IMR-90 (cell line): ENCODE results near the gene LCA5L.

Source experiments
- BHLHE40 ChIP-seq: fragments of 150-350 bp; IDR thresholded peaks from 2 replicates; pipeline ENCODE4 v1.6.1; 2016; ENCODE audit warnings: mild to moderate bottlenecking, low read depth, low read length
- CEBPB ChIP-seq: IDR thresholded peaks from 2 replicates; pipeline ENCODE4 v1.6.1; 2012; ENCODE audit warnings: low read depth, low read length, improper control_type of control experiment
- CHD1 ChIP-seq: IDR thresholded peaks from 2 replicates; pipeline ENCODE4 v1.6.1; 2012; ENCODE audit warnings: low read depth, low read length, improper control_type of control experiment
- ELK1 ChIP-seq: fragments of 150-350 bp; IDR thresholded peaks from 2 replicates; pipeline ENCODE4 v1.6.1; 2016; ENCODE audit warnings: low read depth, mild to moderate bottlenecking, low read length, moderate library complexity, borderline replicate concordance
- MXI1 ChIP-seq: IDR thresholded peaks from 2 replicates; pipeline ENCODE4 v1.6.1; 2012; ENCODE audit warnings: low read depth, mild to moderate bottlenecking, low read length, moderate library complexity, borderline replicate concordance
- POLR2A ChIP-seq: IDR thresholded peaks from 2 replicates; pipeline ENCODE4 v1.6.1; 2012; ENCODE audit warnings: mild to moderate bottlenecking, low read depth, low read length
- RAD21 ChIP-seq: IDR thresholded peaks from 2 replicates; pipeline ENCODE4 v1.6.1; 2012; ENCODE audit warnings: low read length, improper control_type of control experiment
- RFX5 ChIP-seq: IDR thresholded peaks from 2 replicates; pipeline ENCODE4 v1.8.0; 2012; ENCODE audit warnings: low read depth, mild to moderate bottlenecking, low read length, moderate library complexity
- SMC3 ChIP-seq: fragments of 150-350 bp; IDR thresholded peaks from 2 replicates; pipeline ENCODE4 v1.6.1; 2016; ENCODE audit warnings: low read depth, mild to moderate bottlenecking, antibody characterized with exemption, low read length, moderate library complexity
- TF ChIP-seq, protein P1 (sequence below): conservative IDR thresholded peaks from 2 replicates; pipeline ENCODE4 v1.5.1; 2012; ENCODE audit warnings: mild to moderate bottlenecking, low read depth, low read length, improper control_type of control experiment
- TF ChIP-seq, protein P2 (sequence below): fragments of 150-350 bp; IDR thresholded peaks from 2 replicates; pipeline ENCODE4 v1.6.1; 2017; ENCODE audit warnings: mild to moderate bottlenecking, antibody characterized with exemption, low read length, low read depth

DNA sequence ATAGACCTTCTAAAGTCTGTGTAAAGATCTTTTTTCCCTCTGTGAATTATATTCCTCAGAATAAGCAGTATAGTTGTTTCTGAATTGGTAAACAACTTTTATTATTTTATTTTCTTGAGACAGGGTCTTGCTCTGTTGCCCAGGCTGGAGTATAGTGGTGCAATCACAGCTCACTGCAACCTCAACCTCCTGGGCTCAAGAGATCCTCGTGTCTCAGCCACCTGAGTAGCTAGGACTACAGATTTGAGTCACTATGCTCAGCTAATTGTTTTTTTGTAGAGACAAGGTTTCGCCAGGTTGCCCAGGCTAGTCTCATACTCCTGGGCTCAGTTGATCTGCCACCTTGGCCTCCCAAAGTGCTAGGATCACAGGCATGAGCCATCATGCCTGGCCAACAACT lies 70.1 kb downstream of the LCA5L start:
- TF ChIP-seq POLR2A (no peak), CEBPB (no peak), RAD21 (no peak), SMC3 (no peak), MXI1 (no peak), RFX5 (no peak), ELK1 (no peak), CHD1 (no peak), BHLHE40 (no peak)
- TF ChIP-seq, protein P1, sequence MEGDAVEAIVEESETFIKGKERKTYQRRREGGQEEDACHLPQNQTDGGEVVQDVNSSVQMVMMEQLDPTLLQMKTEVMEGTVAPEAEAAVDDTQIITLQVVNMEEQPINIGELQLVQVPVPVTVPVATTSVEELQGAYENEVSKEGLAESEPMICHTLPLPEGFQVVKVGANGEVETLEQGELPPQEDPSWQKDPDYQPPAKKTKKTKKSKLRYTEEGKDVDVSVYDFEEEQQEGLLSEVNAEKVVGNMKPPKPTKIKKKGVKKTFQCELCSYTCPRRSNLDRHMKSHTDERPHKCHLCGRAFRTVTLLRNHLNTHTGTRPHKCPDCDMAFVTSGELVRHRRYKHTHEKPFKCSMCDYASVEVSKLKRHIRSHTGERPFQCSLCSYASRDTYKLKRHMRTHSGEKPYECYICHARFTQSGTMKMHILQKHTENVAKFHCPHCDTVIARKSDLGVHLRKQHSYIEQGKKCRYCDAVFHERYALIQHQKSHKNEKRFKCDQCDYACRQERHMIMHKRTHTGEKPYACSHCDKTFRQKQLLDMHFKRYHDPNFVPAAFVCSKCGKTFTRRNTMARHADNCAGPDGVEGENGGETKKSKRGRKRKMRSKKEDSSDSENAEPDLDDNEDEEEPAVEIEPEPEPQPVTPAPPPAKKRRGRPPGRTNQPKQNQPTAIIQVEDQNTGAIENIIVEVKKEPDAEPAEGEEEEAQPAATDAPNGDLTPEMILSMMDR, result no peak
- TF ChIP-seq, protein P2, sequence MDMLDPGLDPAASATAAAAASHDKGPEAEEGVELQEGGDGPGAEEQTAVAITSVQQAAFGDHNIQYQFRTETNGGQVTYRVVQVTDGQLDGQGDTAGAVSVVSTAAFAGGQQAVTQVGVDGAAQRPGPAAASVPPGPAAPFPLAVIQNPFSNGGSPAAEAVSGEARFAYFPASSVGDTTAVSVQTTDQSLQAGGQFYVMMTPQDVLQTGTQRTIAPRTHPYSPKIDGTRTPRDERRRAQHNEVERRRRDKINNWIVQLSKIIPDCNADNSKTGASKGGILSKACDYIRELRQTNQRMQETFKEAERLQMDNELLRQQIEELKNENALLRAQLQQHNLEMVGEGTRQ, result no peak
